HG02759 (cell line): ENCODE measurements around the gene SLC13A5.

ENCODE experiments used
- ATAC-seq: cut with Tn5 transposase; IDR thresholded peaks from one replicate; pipeline ENCODE4 v1.9.1; 2021; ENCODE audit warnings: mild to moderate bottlenecking, moderate library complexity; ENCODE audit not compliant: unreplicated experiment

Gene SLC13A5

DNA sequence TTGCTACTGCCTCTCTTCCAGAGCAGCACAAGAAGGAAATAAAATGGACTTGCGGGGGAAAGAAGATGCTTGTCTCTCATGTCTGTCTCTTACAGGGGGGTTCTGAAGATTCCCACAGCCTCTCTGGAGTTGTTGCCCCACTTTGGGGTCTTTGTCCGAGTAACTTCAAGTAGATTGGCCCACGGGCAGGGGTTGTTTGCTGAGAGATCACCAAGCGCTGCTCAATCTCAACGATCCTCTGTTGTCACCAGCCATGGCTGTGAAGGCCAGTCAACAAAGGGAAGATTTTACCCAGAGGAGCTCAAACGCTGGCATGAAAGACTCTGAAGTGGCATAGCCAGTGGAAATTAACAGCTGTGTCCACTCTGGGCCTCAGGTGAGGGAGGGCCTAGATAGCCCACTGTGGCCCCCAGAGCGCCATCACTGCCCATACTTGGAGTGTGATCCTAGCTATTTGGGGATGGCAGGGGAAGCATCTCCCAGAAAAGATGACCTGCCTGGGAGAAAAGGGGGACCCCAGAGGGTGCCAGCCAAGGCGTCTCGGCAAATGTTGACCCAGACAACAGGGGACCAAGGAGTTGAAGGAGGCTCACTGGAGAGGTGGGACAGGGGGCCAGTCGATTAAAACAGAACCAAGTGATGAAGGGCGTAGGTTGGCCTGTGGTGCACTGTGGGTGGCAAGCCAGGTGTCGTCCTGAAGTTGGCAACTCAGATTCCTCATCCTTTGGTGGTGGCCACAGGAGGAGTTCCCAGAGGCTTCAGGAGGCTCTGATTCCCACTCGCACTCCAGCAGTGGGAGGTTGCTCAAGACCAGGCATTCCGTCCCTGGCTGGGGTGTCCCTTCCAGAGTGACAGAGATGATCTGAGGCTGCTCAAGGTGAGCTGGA, 28.0 kb downstream of the SLC13A5 start:
- ATAC-seq: no peak

DNA sequence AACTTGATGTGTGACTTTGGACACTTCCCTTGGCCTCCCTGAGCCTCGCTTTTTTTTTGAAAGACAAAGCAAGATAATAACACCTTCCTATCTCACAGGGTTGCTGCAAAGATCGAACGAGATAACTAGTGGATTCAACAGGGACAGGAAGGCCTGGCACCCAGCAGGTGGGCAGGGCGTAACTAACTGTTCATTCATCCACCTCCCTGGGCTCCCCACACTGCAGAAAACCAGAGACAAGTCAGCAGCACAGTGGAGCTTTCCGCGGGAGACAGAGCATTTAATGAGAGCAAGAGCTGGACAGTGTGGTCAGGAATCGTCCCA, 28.7 kb downstream of the SLC13A5 start:
- ATAC-seq: no peak

DNA sequence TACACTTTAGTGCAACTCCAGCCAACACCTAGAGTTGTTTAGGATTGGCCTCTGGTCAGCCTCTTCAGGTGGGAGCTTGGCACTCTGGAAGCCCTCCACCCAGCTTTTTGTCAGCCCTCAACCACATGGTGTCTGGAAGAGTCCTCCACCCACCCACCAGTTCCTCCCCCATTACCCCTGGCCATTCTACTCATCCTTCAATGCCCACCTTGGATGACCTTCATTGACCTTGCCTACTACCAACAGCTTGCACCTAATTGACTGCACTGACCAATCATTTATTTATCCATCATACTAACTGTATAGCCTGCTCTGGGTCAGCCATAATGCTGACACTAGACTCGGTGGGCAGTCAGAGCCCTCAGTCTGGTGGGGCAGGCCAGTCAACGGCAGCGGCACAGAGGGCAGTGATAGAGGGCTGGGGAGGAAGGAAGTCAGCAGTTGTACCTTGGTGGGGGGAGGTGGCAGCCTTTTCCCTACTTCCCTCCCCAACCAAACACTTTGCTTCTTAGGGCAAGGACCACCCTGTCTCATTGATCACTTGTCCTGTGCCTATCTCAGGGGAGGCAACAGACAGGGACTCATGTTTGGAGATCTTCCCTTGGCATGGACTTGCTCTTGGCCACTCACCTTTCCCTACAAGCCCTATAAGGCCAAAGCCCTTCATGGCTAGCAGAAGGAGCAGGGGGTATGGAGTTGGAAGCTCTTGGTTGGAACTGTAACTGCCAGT, 29.3 kb downstream of the SLC13A5 start:
- no peak for ATAC-seq

DNA sequence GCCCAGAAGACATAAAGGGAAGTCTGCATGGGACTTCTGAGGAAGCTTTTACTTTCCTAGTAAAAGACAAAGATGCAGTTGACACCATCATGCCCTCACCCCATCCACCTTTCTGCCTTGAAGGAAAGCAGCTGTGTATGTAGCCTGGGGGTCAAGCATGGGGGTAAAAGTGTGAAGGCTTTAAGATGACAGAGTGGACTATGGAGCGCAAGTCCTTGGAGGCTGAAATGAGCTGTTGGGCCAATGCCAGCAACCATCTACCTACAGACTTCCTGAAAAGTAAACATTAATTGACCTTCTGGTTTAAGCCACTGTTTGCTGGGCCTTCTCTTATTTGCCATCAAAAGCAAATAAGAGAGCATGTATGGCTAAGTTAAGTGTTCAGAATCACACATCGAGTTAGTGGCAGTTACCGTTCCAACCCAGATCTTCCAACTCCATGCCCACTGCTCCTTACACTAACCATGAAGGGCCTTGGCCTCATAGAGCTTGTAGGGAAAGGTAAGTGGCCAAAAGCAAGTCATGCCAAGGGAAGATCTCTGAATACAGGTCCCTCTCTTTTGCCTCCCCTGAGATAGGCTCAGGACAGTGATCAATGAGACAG, 30.0 kb downstream of the SLC13A5 start:
- ATAC-seq: no peak

DNA sequence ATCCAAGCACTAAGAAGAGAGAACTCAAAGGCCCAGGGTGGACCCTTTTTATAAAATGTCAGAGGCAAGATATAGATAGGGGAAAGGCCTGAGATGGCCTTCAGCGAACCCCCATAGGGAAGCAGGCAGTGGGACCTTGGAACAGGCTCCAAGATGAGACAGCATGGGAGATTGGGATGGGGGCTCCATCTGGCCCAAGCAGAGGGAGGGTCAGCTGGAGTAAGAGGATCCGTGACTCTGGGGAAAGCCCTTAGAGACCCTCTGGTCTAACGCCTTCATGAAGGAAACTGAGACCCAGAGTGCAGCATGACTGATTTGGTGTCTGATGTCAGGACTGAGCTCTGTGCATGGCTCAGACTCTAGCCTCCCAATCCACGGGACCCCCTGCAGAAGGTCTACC, 30.8 kb downstream of the SLC13A5 start:
- no peak for ATAC-seq

DNA sequence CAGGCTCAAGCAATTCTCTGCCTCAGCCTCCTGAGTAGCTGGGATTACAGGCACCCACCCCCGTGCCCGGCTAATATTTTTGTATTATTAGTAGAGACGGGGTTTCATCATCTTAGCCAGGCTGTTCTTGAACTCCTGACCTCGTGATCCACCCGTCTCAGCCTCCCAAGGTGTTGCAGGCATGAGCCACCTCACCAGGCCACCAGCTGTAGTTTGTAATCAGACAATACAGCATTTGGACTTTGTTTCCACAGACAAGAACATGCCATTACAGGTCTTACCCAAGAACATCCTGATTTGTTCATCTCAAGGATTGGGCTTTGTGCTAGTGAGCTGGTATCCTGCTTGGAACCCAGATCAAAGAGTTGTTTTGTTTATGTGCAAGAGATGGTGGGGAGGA, 31.5 kb downstream of the SLC13A5 start:
- ATAC-seq: no peak

DNA sequence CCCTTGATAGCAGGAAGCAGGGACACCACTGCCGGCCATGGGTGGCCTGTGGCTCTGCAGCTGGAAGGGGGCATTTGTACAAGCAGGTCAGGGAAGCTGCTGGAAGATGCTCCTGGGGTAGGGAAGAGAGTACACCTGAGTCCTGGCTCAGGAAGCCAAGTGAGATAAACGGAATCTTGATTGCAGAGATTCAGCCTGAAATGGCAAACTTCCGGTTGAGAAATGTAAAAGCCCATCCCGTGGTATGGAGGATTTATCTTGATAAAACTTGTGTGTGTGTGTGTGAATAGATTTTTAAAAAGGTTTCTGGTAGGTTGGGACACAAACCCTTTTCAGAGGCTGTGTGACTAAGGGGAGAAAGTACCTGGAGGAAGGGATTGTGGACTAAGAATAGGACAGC, 32.0 kb downstream of the SLC13A5 start:
- ATAC-seq: no peak

DNA sequence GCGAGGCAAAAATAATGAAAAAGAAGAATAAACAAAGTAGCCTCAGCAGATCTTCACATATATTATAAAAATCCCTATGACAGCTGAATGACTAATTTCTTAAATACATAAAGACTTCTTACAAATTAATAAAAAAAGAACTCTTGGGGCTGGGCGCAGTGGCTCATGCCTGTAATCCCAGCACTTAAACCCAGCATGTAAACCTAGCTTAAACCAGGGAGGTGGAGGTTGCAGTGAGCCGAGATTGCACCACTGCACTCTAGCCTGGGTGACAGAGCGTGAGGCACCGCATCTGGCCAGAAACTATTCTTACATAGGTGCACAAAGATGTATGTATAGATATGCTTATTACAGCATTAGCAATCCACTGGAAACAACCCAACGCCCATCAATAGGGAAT, 33.9 kb downstream of the SLC13A5 start:
- ATAC-seq: no peak

DNA sequence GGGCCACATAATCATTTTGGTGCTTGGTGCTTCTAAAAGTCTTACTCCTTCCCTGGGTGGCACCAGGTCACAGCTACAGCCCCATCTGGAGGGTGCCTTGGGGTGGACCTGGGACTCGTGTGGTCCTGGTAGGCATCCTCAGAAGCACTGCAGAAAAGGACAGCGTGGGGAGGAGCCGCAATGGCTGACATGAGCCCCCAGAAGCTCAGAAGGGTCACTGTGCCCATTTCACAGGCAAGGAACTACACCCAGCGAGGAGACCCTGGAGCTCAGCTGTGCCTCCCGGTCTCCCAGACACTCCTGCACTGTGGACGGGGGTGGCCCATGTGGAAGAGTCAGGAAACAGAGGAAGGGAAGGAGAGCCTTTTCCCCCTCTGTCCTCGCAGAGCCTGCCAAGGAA, 35.2 kb downstream of the SLC13A5 start:
- ATAC-seq: no peak

DNA sequence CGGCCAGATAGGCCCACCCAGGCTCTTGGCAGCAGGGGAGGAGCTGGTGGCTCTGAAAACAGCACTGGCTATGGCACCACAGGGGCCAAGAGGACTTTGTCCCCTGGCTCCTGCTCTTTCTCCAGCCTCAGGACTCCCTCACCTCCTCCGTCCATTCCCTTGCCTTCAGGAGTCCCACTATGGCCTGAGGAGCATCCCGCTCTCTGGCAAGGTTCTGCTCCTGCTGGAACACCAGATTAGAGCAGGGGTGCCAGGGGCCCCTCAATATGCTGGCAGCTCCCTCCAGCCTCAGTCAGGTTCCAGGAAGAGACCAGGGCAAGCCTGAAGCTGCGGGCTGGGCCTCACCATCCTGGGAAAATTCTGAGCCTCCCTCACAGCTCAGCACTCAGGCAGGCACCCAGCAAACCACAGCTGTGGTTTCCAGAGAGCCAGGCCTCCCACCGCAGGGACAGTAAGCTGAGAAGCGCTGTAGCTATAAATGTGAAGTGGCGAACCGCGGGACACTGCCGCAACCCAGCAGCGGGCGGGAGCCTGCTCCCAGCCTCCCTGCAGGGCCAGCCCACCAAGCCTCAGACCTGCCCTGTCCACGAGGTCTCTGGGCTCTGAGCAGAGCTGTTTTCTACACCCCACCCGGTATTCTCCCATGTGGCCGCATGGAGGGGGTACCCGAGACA, 35.9 kb downstream of the SLC13A5 start:
- no peak for ATAC-seq

DNA sequence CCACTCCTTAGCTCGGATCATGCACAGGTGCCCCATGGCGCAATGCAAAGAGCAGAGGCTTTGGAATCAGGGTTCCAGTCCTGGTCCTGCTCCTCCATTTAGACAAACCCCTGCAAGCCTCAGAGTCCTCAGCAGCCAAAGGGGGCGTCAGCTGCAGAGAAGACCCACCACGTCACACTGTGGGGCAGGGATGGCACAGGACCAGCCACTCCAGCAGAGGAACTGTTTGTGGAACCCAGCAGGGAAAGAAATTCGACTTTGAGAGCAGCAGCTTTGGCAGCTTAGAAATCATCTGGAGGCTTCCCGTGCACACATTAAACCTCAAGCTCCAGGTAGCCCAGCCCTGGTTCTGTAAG, 36.4 kb downstream of the SLC13A5 start:
- ATAC-seq: no peak

DNA sequence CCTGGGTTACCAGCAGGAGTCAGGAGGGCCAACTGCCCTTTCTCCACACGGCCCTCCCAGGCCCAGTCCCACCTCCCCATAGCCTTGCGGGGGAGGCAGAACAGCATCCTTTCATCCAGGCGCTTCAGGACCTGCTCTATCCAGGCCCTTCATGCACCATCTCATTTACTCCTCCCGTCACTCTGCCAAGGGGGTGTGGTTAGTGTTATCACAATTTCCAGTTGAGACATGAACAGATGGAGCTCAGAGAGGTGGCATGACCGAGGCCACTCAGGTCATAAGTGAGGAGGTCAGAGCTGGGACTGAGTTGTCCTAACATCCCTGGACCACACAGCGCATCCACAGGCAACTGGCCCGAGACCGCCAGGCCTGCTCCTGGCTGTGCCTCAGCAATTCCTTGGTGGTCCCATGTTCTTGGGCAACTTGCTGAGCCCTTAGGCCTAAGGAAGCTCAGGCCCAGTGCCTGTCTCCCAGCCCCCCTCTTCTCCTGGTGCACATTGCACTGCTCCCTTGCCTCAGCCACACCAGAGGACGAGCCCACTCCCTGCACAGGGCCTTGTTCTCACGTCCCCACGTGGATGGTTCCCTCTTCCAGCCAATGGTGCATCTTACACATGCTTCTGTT, 37.9 kb downstream of the SLC13A5 start:
- ATAC-seq: no peak

DNA sequence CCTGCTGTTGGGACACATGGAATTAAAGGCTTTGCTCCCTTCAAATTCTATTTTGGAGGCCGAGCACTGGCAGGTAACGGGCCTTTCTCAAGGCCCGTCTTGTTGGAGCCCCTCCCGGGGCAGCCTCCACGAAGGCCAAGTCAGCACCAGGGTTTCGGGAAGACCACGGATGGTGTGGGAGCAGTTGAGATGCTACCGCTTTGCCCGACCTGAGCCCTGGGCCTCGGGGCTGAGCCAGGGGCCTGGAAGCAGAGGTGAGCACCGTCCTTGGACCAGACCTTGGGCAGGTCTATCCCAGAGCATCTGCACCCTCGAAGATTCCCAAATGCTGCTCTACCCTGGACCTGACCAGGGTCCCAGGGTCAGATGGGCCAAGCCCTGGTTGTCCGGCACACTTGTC, 38.6 kb downstream of the SLC13A5 start:
- ATAC-seq: no peak

DNA sequence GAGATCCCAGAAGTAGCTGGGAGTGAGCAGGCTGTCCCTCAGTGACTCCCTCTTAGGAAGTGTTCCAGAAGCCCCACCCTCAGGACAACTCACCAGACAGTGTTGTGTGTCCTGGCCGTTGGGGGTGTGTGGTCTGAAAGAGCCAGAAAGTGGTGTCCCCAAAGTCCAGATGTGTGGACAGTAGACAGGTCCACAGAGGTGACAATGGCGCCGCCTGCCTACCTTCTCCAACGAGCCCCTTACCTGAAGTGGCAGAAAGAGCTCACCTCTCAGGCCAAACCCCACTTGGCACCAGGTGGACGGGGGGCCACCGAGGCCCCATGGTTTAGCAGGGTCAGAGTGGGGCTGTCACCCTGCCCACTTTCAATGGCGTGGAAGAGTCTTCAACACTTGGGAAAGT, 41.7 kb downstream of the SLC13A5 start:
- no peak for ATAC-seq

DNA sequence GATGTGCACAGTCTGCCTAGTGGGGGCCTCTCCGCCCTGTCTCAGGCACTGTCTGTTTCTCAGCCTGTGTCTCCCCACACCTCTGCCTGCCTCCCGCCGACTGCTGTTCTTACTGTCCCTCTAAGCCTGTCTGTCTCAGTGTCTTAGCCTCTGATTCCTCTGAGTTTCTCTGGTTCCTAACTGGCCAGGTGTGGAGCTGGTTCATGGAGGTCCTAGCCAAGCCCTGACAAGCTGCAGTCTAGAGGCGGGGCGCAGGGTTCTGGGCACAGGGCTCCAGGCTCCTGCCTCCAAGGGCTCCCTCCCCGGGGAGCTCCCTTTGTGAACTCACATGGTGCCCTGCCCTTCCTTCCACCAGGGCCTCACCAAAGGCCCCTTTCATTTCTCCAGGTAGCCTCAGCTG, 42.2 kb downstream of the SLC13A5 start:
- no peak for ATAC-seq

DNA sequence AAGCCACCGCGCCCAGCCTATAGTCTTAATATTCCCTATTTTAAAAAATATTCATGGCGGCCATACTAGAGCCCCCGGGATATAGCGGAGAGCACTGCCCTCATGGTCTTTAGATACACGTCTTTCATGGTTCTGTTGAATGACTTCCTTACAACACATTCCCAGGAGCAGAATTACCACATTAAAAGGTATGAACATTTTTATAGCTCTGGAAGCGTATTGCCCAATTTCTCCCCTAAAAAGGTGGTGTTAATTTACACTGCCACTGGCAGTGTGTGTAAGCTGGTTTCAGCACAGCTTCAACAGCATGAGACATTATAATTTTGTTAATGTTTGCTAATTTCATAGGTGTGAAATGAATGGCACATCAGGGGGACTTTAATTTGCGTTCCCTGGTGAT, 42.6 kb downstream of the SLC13A5 start:
- ATAC-seq: no peak

DNA sequence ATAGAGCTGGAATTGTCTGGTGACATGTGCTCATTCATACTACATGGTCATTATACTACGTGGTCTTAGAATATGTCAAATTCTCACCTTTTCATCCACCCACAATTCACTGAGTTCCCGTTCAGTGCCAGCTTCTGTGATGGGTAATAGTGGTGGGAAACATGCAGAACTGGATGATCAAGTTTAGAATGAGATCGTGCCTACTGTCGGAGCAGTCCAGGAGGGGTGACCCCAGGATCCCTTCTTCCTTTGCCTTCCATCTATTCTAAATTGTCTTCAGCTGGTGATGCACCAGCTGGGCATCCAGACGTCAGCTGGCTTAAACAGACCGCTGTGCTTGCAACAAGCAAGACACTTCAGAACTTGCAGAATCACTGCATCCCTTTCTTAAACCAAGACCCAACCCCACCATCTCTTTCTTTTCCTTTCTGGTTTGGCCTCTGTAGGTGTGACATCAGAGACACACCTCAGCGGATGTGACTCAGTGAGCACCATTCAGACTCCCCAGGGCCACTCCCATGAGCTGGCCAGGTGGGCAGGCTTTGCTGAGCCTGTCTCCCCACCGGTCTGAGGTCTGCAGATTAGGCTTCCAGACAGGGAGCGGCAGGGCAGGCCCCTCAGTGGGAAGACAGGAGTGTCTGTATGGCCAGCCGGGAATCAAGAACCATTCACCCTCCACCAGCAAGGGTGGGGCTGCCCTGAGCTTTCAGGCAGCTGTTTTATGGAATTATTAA, 43.5 kb downstream of the SLC13A5 start:
- ATAC-seq: no peak

DNA sequence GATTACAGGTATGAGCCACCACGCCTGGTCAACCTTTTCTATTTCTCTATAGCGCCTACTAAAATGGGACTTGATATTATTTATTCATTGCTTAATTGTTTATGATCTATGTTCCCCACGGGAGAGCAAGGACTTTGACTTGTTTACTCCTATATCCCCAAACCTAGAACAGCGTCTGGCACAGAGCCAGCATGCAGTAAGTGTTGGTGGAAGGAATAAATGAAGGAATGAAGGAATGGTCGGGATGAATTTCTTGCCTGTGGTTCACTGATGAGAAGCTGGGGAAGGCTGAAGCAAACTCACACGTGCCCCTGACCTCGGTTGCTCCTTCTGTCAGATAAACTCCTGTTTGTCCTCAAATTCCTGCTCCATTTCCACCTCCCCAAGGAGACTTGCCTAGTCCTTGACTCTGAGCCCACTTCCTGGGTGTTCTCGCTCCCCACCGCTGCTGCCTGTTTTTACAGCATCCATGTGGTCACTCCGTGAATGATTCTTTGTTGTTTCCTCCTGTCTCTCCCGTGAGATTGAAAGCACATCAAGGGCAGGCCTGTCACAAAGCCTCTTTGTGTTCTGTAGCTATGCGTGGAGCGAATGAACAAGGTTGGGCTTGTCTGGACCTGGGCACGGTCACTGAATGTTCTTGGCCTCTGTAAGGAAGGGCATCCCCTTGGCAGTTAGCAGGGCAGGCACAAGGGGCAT, 44.3 kb downstream of the SLC13A5 start:
- no peak for ATAC-seq

DNA sequence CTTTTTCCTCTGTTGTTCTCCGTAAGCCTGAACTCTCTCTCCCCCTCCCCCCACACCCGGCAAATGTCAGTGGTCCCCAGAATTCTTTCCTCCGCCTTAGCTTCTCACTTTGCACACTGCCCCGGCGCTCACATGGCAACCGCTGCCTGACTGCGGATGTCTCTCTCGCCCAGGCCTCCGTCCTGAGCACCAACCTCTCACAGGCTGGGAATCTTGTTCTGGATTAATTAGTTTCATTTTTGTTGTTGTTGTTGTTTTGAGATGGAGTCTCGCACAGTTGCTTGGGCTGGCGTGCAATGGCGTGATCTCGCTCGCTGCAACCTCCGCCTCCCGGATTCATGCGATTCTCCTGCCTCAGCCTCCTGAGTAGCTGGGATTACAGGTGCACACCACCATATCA, 45.0 kb downstream of the SLC13A5 start:
- ATAC-seq: no peak

DNA sequence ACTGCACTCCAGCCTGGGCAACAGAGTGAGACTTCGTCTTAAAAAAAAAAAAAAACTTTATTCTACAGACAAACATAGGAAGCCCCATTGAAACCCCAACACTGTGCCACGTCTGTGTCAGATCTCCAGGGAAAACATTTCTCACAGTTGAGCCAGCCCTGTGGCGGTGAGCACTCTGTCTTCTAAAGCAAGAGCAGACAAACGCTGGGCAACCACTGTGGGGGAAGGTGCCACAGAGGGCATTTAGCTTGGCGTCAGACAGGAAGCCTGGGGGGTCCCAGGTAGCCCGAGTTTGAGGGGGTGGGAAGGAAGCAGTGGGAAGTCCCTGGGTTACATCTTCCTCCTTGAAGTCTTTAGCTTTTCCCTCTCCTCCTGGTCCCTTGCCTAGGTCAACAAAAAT, 45.7 kb downstream of the SLC13A5 start:
- ATAC-seq: no peak
